Glutamatergic neuron (in vitro differentiated cells): ENCODE measurements around the gene CLDN3. TPM values are rescaled to one million over a fixed set of nuclear protein-coding genes. Genes with fewer than 3 reads are reported as not detected.
"Not testable (repeated sequence)": the region's sequence is repeated elsewhere in the genome, so short reads cannot be mapped to it uniquely, and the experiment has no call there.

Source experiments
- DNase-seq: peaks from one replicate; pipeline ENCODE4 v3.0.0; 2022
- H3K27ac Mint-ChIP-seq: one replicate; pipeline ENCODE4 v1.8.0; 2020; ENCODE audit warnings: mild to moderate bottlenecking, mixed read lengths, inconsistent platforms; ENCODE audit not compliant: unreplicated experiment
- H3K27me3 Mint-ChIP-seq: one replicate; pipeline ENCODE4 v1.8.0; 2020; ENCODE audit warnings: mild to moderate bottlenecking, moderate library complexity, mixed read lengths, inconsistent platforms; ENCODE audit not compliant: unreplicated experiment
- H3K36me3 Mint-ChIP-seq: one replicate; pipeline ENCODE4 v1.8.0; 2020; ENCODE audit warnings: mild to moderate bottlenecking, mixed read lengths, inconsistent platforms; ENCODE audit not compliant: unreplicated experiment
- H3K4me1 Mint-ChIP-seq: one replicate; pipeline ENCODE4 v1.8.0; 2020; ENCODE audit warnings: mild to moderate bottlenecking, low read depth, mixed read lengths, inconsistent platforms; ENCODE audit not compliant: unreplicated experiment
- H3K4me3 Mint-ChIP-seq: one replicate; pipeline ENCODE4 v1.8.0; 2020; ENCODE audit warnings: mild to moderate bottlenecking, mixed read lengths, inconsistent platforms; ENCODE audit not compliant: unreplicated experiment
- H3K9me3 Mint-ChIP-seq: one replicate; pipeline ENCODE4 v1.8.0; 2020; ENCODE audit warnings: mild to moderate bottlenecking, moderate library complexity, mixed read lengths, inconsistent platforms; ENCODE audit not compliant: unreplicated experiment
- CTCF ChIP-seq: fragments of 200-600 bp; sonication (generic); IDR thresholded peaks from one replicate; pipeline ENCODE4 v1.5.0; 2021; ENCODE audit not compliant: partially characterized antibody, unreplicated experiment
- total RNA-seq: library from RNA; stranded (reverse); fragmentation: NEBNext Ultra II Directional; extraction: Animal tissue kit (Norgen Biotek cat#: 25700); gene quantifications from one replicate; pipeline ENCODE4 v1.2.1, GENCODE V29; 2021; ENCODE audit not compliant: unreplicated experiment

The CLDN3 gene
- total RNA-seq, 1 donor from 2014 or later = not detected

GRCh38 chr7:73791170-73791690 is 21.2 kb upstream of the CLDN3 start:
- not testable (repeated sequence) for H3K27me3 Mint-ChIP-seq, H3K4me1 Mint-ChIP-seq, H3K9me3 Mint-ChIP-seq, H3K4me3 Mint-ChIP-seq, DNase-seq, H3K36me3 Mint-ChIP-seq, H3K27ac Mint-ChIP-seq

- Mint-ChIP-seq H3K4me1 (peaks cover 2% of the 10 kb centered on the region), H3K27me3 (no peaks in the 10 kb centered on the region), H3K9me3 (no peaks in the 10 kb centered on the region), H3K27ac (no peak overlapping the region), H3K36me3 (peaks cover 5% of the 10 kb centered on the region), H3K4me3 (no peak overlapping the region)
- DNase-seq = no peak
- no peak for TF ChIP-seq CTCF
These were observed 19.0 kb upstream of the CLDN3 start for GRCh38 chr7:73789051-73789450.

- H3K27ac Mint-ChIP-seq, H3K4me1 Mint-ChIP-seq, H3K36me3 Mint-ChIP-seq, H3K9me3 Mint-ChIP-seq, H3K27me3 Mint-ChIP-seq, DNase-seq, H3K4me3 Mint-ChIP-seq: not testable (repeated sequence)
These were observed 17.6 kb upstream of the CLDN3 start for GRCh38 chr7:73787786-73788048.

GRCh38 chr7:73786588-73786987 is 16.5 kb upstream of the CLDN3 start:
- no peak overlapping the region for H3K4me3 Mint-ChIP-seq
- no peak for DNase-seq
- TF ChIP-seq CTCF = no peak
- peaks cover 10% of the 10 kb centered on the region for H3K36me3 Mint-ChIP-seq
- H3K9me3 Mint-ChIP-seq = peaks cover 3% of the 10 kb centered on the region
- no peaks in the 10 kb centered on the region for H3K4me1 Mint-ChIP-seq
- no peak overlapping the region for H3K27ac Mint-ChIP-seq
- H3K27me3 Mint-ChIP-seq = no peaks in the 10 kb centered on the region

- H3K4me1 Mint-ChIP-seq = peaks cover 2% of the 10 kb centered on the region
- no peak for DNase-seq
- H3K36me3 Mint-ChIP-seq = peaks cover 10% of the 10 kb centered on the region
- peaks cover 5% of the 10 kb centered on the region for H3K9me3 Mint-ChIP-seq
- peaks cover 4% of the 10 kb centered on the region for H3K27me3 Mint-ChIP-seq
- H3K4me3 Mint-ChIP-seq = no peak overlapping the region
- TF ChIP-seq CTCF = no peak
- no peak overlapping the region for H3K27ac Mint-ChIP-seq
These were observed 9.4 kb upstream of the CLDN3 start for GRCh38 chr7:73779517-73779916.

GRCh38 chr7:73778801-73779389 is 8.8 kb upstream of the CLDN3 start:
- no peak overlapping the region for H3K27ac Mint-ChIP-seq
- TF ChIP-seq CTCF = no peak
- H3K9me3 Mint-ChIP-seq = peaks cover 6% of the 10 kb centered on the region
- H3K4me3 Mint-ChIP-seq = no peak overlapping the region
- peaks cover 2% of the 10 kb centered on the region for H3K4me1 Mint-ChIP-seq
- peaks cover 4% of the 10 kb centered on the region for H3K27me3 Mint-ChIP-seq
- H3K36me3 Mint-ChIP-seq = peaks cover 10% of the 10 kb centered on the region
- DNase-seq = no peak
